Coronary artery (tissue), 2 donors: Measurements from ENCODE around the gene GYG2.
"Not testable (repeated sequence)": the region's sequence is repeated elsewhere in the genome, so short reads cannot be mapped to it uniquely, and the experiment has no call there.

ENCODE experiments used
- DNase-seq: peaks from one replicate; pipeline ENCODE4 v3.0.0-alpha.2; 2017; ENCODE audit warnings: low spot score
- H3K27ac ChIP-seq, 2 donors: fragments of 200-600 bp; sonication (generic); one replicate each; pipeline ENCODE4 v1.5.1; 2016 to 2019
- H3K4me3 ChIP-seq: fragments of 200-600 bp; sonication (generic); 2 replicates; pipeline ENCODE4 v1.5.1; 2016; ENCODE audit warnings: mild to moderate bottlenecking, moderate library complexity
- TF ChIP-seq, protein P1 (sequence below): fragments of 200-600 bp; sonication (generic); IDR thresholded peaks from one replicate; pipeline ENCODE4 v1.5.1; 2019; ENCODE audit warnings: antibody characterized with exemption

Gene GYG2

GRCh38 chrX:2828344-2828958, at the start of gene GYG2:
TSS of gene GYG2 (plus strand) at chrX:2828930. CDS start at chrX:2830189, 1,259 bp downstream.
- Histone ChIP-seq H3K27ac (no peak within 1 kb of the TSS), H3K4me3 (peak within 1 kb of the TSS; percentile 70)
- no peak for DNase-seq
- TF ChIP-seq, protein P1, sequence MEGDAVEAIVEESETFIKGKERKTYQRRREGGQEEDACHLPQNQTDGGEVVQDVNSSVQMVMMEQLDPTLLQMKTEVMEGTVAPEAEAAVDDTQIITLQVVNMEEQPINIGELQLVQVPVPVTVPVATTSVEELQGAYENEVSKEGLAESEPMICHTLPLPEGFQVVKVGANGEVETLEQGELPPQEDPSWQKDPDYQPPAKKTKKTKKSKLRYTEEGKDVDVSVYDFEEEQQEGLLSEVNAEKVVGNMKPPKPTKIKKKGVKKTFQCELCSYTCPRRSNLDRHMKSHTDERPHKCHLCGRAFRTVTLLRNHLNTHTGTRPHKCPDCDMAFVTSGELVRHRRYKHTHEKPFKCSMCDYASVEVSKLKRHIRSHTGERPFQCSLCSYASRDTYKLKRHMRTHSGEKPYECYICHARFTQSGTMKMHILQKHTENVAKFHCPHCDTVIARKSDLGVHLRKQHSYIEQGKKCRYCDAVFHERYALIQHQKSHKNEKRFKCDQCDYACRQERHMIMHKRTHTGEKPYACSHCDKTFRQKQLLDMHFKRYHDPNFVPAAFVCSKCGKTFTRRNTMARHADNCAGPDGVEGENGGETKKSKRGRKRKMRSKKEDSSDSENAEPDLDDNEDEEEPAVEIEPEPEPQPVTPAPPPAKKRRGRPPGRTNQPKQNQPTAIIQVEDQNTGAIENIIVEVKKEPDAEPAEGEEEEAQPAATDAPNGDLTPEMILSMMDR = no peak

- not testable (repeated sequence) for H3K27ac ChIP-seq, H3K4me3 ChIP-seq, DNase-seq
These were observed 48.1 kb upstream of the GYG2 start for GRCh38 chrX:2780472-2781225.

DNA sequence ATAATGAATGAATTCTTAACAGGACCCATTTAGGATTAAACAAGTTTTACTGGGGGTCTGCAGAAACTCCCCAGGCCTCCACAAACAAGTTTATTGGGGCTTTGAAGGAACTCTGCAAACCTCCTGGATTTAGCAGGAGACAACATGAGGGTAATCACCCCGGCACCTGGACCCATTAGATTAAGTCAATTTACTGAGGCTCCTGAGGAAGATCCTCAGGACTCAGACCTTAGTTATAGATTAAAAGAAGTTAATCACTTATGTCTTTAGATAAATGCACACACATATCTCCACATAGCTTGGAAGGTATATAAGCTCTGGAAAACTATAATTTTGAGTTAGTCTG, 47.5 kb upstream of the GYG2 start:
- no peak overlapping the region for H3K27ac ChIP-seq
- DNase-seq = no peak
- H3K4me3 ChIP-seq = no peak overlapping the region
- TF ChIP-seq, protein P1 = no peak

DNA sequence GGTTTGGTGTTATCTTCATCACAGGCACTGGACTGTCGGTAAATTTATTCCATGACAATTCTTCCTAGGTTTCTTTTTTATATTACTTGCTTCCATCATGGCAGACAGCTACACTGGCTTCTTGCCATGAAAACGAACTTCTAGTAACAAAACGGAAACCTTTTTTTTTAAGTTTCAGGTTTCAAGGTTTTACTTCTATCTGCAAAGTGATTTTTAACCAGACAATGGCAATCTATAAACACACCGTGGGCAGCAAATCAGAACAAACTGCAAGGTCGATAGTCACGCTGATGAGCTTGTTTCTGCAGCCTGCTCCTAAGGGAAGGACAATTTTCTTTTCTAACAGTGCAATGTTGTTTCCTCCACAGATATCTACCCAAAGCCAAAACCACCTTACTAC, 47.0 kb upstream of the GYG2 start:
- DNase-seq = no peak
- Histone ChIP-seq H3K4me3 (no peak overlapping the region), H3K27ac (no peak overlapping the region)
- TF ChIP-seq, protein P1 = no peak

DNA sequence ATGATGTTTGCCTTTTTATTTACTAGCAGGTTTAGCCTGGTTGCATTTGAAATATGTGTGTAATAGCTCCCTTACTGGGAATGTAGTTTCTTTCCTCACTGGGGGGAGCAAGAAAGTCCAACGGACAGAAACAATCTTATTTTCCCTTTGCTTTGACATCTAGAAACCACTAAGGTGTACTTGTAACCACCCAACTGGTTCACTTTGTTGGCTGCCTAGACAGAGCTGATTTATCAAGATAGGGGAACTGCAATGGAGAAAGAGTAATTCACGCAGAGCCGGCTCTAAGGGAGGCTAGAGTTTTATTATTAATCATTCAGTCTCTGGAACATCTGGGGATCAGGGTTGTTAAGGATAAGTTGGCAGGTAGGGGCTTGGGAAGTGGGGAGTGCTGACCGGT, 46.6 kb upstream of the GYG2 start:
- Histone ChIP-seq H3K4me3 (no peak overlapping the region), H3K27ac (no peak overlapping the region)
- TF ChIP-seq, protein P1 = no peak
- DNase-seq = no peak

DNA sequence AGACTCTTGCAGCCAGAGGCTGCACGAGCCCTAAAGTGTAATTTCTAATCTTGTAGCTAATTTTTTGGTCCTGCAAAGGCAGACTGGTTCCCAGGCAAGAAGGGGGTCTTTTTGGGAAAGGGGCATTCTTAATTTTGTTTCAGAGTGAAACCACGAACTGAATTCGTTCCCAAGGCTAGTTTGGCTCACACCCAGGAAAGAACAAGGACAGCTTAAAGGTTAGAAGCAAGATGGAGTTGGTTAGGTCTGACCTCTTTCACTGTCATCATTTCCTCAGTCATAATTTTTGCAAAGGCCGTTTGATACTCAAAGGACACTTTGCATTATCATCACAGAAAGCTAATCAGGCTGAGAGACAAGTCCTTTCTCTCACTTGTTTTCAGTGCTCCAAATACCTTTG, 46.0 kb upstream of the GYG2 start:
- no peak for DNase-seq
- H3K4me3 ChIP-seq = no peak overlapping the region
- no peak overlapping the region for H3K27ac ChIP-seq
- TF ChIP-seq, protein P1 = no peak

DNA sequence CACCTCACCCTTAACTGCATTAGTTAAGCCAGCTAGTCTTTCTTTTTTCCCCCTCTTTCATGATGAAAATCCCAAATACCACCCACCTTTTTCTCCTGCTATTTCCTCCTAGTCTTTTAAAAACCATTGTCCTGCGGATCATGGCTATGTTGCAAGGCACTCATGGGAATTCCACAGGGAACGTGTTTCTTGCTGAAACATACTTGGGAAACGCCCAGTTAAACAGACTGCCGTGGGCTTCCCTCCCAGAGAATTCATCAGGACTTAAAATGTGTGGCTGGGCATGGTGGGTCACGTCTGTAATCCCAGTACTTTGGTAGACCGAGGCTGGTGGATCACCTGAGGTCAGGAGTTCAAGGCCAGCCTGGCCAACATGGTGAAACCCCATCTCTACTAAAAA, 44.7 kb upstream of the GYG2 start:
- H3K4me3 ChIP-seq = no peak overlapping the region
- H3K27ac ChIP-seq = no peak overlapping the region
- TF ChIP-seq, protein P1 = no peak
- no peak for DNase-seq
